ENCODE measurements around the gene DFFA.
"Not testable (repeated sequence)": the region's sequence is repeated elsewhere in the genome, so short reads cannot be mapped to it uniquely, and the experiment has no call there.

DFFA gene

GRCh38 chr1:10472220-10473144, at the start of gene DFFA:
Gene DFFA, minus strand, starts transcription at chr1:10472529. Its CDS starts 71 bp downstream, at chr1:10472458.
- DNase-seq = peak; percentile 96

- no peak for DNase-seq
Observed at GRCh38 chr1:10521537-10522157, 49.3 kb upstream of the DFFA start.

- no peak for DNase-seq
Observed at GRCh38 chr1:10520952-10521351, 48.6 kb upstream of the DFFA start.

- no peak for DNase-seq
Observed at GRCh38 chr1:10520497-10520896, 48.2 kb upstream of the DFFA start.

GRCh38 chr1:10519016-10519417, 46.7 kb upstream of the DFFA start:
- DNase-seq = peak; percentile 54

- DNase-seq = no peak
Observed at GRCh38 chr1:10517677-10517982, 45.3 kb upstream of the DFFA start.

- DNase-seq = peak; percentile 82
Observed at GRCh38 chr1:10516925-10517676, 44.8 kb upstream of the DFFA start.

GRCh38 chr1:10515976-10516750, 43.8 kb upstream of the DFFA start:
- no peak for DNase-seq

- DNase-seq = no peak
Observed at GRCh38 chr1:10515301-10515975, 43.1 kb upstream of the DFFA start.

- peak; percentile 67 for DNase-seq
Observed at GRCh38 chr1:10514490-10515235, 42.3 kb upstream of the DFFA start.

GRCh38 chr1:10513199-10513598, 40.9 kb upstream of the DFFA start:
- no peak for DNase-seq

GRCh38 chr1:10511494-10511885, 39.2 kb upstream of the DFFA start:
- DNase-seq = no peak

- no peak for DNase-seq
Observed at GRCh38 chr1:10510520-10511493, 38.5 kb upstream of the DFFA start.

GRCh38 chr1:10509809-10510509, 37.6 kb upstream of the DFFA start:
- DNase-seq = no peak

- DNase-seq = no peak
Observed at GRCh38 chr1:10508511-10508951, 36.2 kb upstream of the DFFA start.

GRCh38 chr1:10507111-10507879, 35.0 kb upstream of the DFFA start:
- DNase-seq = peak; percentile 88

GRCh38 chr1:10506677-10507047, 34.3 kb upstream of the DFFA start:
- no peak for DNase-seq

GRCh38 chr1:10506046-10506676, 33.8 kb upstream of the DFFA start:
- not testable (repeated sequence) for DNase-seq

Data from NCI-H1105 (cell line).